Measurements from ENCODE around the gene ELL2. TPM values are rescaled to one million over a fixed set of nuclear protein-coding genes. Genes with fewer than 3 reads are reported as not detected.

ELL2 gene
- total and polyA plus RNA-seq, 8 donors = 15.3 to 62.7 (median 24.3) TPM

GRCh38 chr5:95938347-95938746 is 23.3 kb downstream of the ELL2 start:
- ATAC-seq (no peak), DNase-seq (no peak)
- no peaks in the 10 kb centered on the region for H3K9me3 ChIP-seq
- peaks cover 3 to 16% of the 10 kb centered on the region in 2 donors for H3K4me1 ChIP-seq
- intact Hi-C loops (cut with DNase I) = no loop called here
- TF ChIP-seq CTCF (IDR thresholded peaks at IDR 0.05) = no peak
- H3K27me3 ChIP-seq = no peaks in the 10 kb centered on the region
- no peak overlapping the region for H3K27ac ChIP-seq
- no peak overlapping the region for H3K4me3 ChIP-seq
- H3K36me3 ChIP-seq = peaks cover 0 to 8% of the 10 kb centered on the region in 2 donors

GRCh38 chr5:95937607-95938152 is 24.0 kb downstream of the ELL2 start:
- peaks cover 0 to 8% of the 10 kb centered on the region in 2 donors for H3K36me3 ChIP-seq
- intact Hi-C loops (cut with DNase I) = no loop called here
- ATAC-seq (no peak), DNase-seq (no peak)
- no peak overlapping the region for H3K4me3 ChIP-seq
- no peaks in the 10 kb centered on the region for H3K9me3 ChIP-seq
- no peak overlapping the region for H3K27ac ChIP-seq
- H3K4me1 ChIP-seq = peaks cover 3 to 16% of the 10 kb centered on the region in 2 donors
- no peak for TF ChIP-seq CTCF (IDR thresholded peaks at IDR 0.05)
- no peaks in the 10 kb centered on the region for H3K27me3 ChIP-seq

- ATAC-seq = no peak
Observed at GRCh38 chr5:95936812-95937397, 24.7 kb downstream of the ELL2 start.

GRCh38 chr5:95935553-95936100 is 26.0 kb downstream of the ELL2 start:
- Histone ChIP-seq H3K27ac (no peak overlapping the region), H3K36me3 (peaks cover 0 to 8% of the 10 kb centered on the region in 2 donors), H3K27me3 (no peaks in the 10 kb centered on the region), H3K4me1 (peaks cover 0 to 3% of the 10 kb centered on the region in 2 donors), H3K9me3 (no peaks in the 10 kb centered on the region), H3K4me3 (no peak overlapping the region)
- no peak for TF ChIP-seq CTCF (IDR thresholded peaks at IDR 0.05)
- DNase-seq (no peak), ATAC-seq (no peak)
- intact Hi-C loops (cut with DNase I) = no loop called here

More at GRCh38 chr5:95936812-95937397, 24.7 kb downstream of the ELL2 start:
- H3K9me3 ChIP-seq = no peaks in the 10 kb centered on the region
- H3K4me1 ChIP-seq = peaks cover 3 to 14% of the 10 kb centered on the region in 2 donors
- H3K4me3 ChIP-seq = no peak overlapping the region
- intact Hi-C loops (cut with DNase I) = no loop called here
- H3K27me3 ChIP-seq = no peaks in the 10 kb centered on the region
- DNase-seq = no peak
- no peak for TF ChIP-seq CTCF (IDR thresholded peaks at IDR 0.05)
- H3K36me3 ChIP-seq = peaks cover 0 to 8% of the 10 kb centered on the region in 2 donors
- H3K27ac ChIP-seq = no peak overlapping the region

- Histone ChIP-seq H3K4me3 (no peak overlapping the region), H3K9me3 (no peaks in the 10 kb centered on the region), H3K27ac (no peak overlapping the region), H3K27me3 (no peaks in the 10 kb centered on the region), H3K36me3 (no peaks in the 10 kb centered on the region), H3K4me1 (no peaks in the 10 kb centered on the region)
- DNase-seq (no peak), ATAC-seq (no peak)
- no peak for TF ChIP-seq CTCF (IDR thresholded peaks at IDR 0.05)
- intact Hi-C loops (cut with DNase I) = no loop called here
Observed at GRCh38 chr5:95934207-95934804, 27.3 kb downstream of the ELL2 start.
